Thoracic aorta (tissue), 2 donors: ENCODE results near the gene MT1A. TPM values are rescaled to one million over a fixed set of nuclear protein-coding genes. Genes with fewer than 3 reads are reported as not detected.

Source experiments
- ATAC-seq: fragments of 150-250 bp; one replicate; pipeline ENCODE4 v1.8.0; 2017; ENCODE audit warnings: low read depth; ENCODE audit not compliant: insufficient number of reproducible peaks, low FRiP score
- DNase-seq: peaks from one replicate; pipeline ENCODE4 v3.0.0-alpha.2; 2020; ENCODE audit warnings: low spot score
- H3K27ac ChIP-seq, 2 donors: fragments of 200-600 bp; sonication (generic); 1 replicate in 1 of 2; 2 replicates in 1 of 2; pipeline ENCODE4 v1.5.1; 2016; ENCODE audit warnings: mild to moderate bottlenecking in 2 of 2, moderate library complexity in 2 of 2
- H3K27me3 ChIP-seq: fragments of 200-600 bp; sonication (generic); replicated peaks from 2 replicates; pipeline ENCODE4 v1.6.0; 2016; ENCODE audit warnings: mild to moderate bottlenecking; ENCODE audit not compliant: insufficient read depth
- H3K36me3 ChIP-seq: fragments of 200-600 bp; sonication (generic); one replicate; pipeline ENCODE4 v1.5.1; 2016
- H3K4me1 ChIP-seq, 2 donors: fragments of 200-600 bp; sonication (generic); 1 replicate in 1 of 2; 2 replicates in 1 of 2; pipeline versions ENCODE4 v1.5.1 to v1.6.0; 2016; ENCODE audit warnings: low read depth in 2 of 2, mild to moderate bottlenecking in 1 of 2; ENCODE audit not compliant: control insufficient read depth in 1 of 2
- H3K4me3 ChIP-seq: fragments of 200-600 bp; sonication (generic); 2 replicates; pipeline ENCODE4 v1.5.1; 2016; ENCODE audit warnings: mild to moderate bottlenecking
- H3K9me3 ChIP-seq: fragments of 200-600 bp; sonication (generic); 2 replicates; pipeline ENCODE4 v1.5.1; 2016
- CTCF ChIP-seq: fragments of 200-600 bp; sonication (generic); IDR thresholded peaks from one replicate; pipeline ENCODE4 v1.5.1; 2019; ENCODE audit warnings: antibody characterized with exemption
- total RNA-seq, 2 donors: library from RNA; depleted of rRNA; stranded (reverse); fragments of >200 nt; gene quantifications; one replicate each; pipeline versions ENCODE4 v1.1.0 to v1.2.3, GENCODE V29; 2016

MT1A gene
- total RNA-seq, 2 donors from 2014 or later = 6.5 to 168 TPM

- no peak for ATAC-seq
These were observed 44.7 kb upstream of the MT1A start for GRCh38 chr16:56593573-56594291.

GRCh38 chr16:56594292-56594619 is 44.2 kb upstream of the MT1A start:
- no peak for ATAC-seq
- Histone ChIP-seq H3K36me3 (no peaks in the 10 kb centered on the region), H3K4me3 (no peak overlapping the region), H3K27ac (no peak overlapping the region), H3K9me3 (no peaks in the 10 kb centered on the region), H3K4me1 (peaks cover 3 to 7% of the 10 kb centered on the region in 2 donors), H3K27me3 (no peaks in the 10 kb centered on the region)
- TF ChIP-seq CTCF = no peak
- no peak for DNase-seq

More at GRCh38 chr16:56593573-56594291, 44.7 kb upstream of the MT1A start:
- peaks cover 4% of the 10 kb centered on the region for H3K27me3 ChIP-seq
- no peak for DNase-seq
- no peaks in the 10 kb centered on the region for H3K36me3 ChIP-seq
- H3K27ac ChIP-seq = no peak overlapping the region
- H3K4me3 ChIP-seq = no peak overlapping the region
- H3K9me3 ChIP-seq = no peaks in the 10 kb centered on the region
- H3K4me1 ChIP-seq = peaks cover 7 to 11% of the 10 kb centered on the region in 2 donors
- no peak for TF ChIP-seq CTCF

GRCh38 chr16:56600398-56600999 is 38.0 kb upstream of the MT1A start:
- peak; percentile 59 for TF ChIP-seq CTCF
- no peak for DNase-seq
- Histone ChIP-seq H3K4me3 (no peak overlapping the region), H3K27me3 (no peaks in the 10 kb centered on the region), H3K4me1 (no peaks in the 10 kb centered on the region), H3K9me3 (no peaks in the 10 kb centered on the region), H3K27ac (no peak overlapping the region), H3K36me3 (no peaks in the 10 kb centered on the region)
- ATAC-seq = no peak

- H3K27me3 ChIP-seq = no peaks in the 10 kb centered on the region
- TF ChIP-seq CTCF = no peak
- peaks cover 0 to 3% of the 10 kb centered on the region in 2 donors for H3K4me1 ChIP-seq
- DNase-seq (no peak), ATAC-seq (no peak)
- H3K27ac ChIP-seq = no peak overlapping the region
- no peaks in the 10 kb centered on the region for H3K36me3 ChIP-seq
- no peaks in the 10 kb centered on the region for H3K9me3 ChIP-seq
- H3K4me3 ChIP-seq = no peak overlapping the region
These were observed 37.1 kb upstream of the MT1A start for GRCh38 chr16:56601325-56601724.

GRCh38 chr16:56603589-56603988 is 34.9 kb upstream of the MT1A start:
- H3K27ac ChIP-seq = no peak overlapping the region
- H3K27me3 ChIP-seq = no peaks in the 10 kb centered on the region
- no peak overlapping the region for H3K4me3 ChIP-seq
- peaks cover 14 to 21% of the 10 kb centered on the region in 2 donors for H3K4me1 ChIP-seq
- TF ChIP-seq CTCF = peak; percentile 46
- no peaks in the 10 kb centered on the region for H3K36me3 ChIP-seq
- DNase-seq = no peak
- no peaks in the 10 kb centered on the region for H3K9me3 ChIP-seq
- no peak for ATAC-seq
